GM18861 (cell line): ENCODE results near the gene GABRR3.

ENCODE experiments used
- ATAC-seq: cut with Tn5 transposase; IDR thresholded peaks from one replicate; pipeline ENCODE4 v1.9.1; 2021; ENCODE audit not compliant: unreplicated experiment

GABRR3 gene

GRCh38 chr3:98035208-98035607, at the start of gene GABRR3:
Gene GABRR3, minus strand, starts transcription at chr3:98035315. Its CDS starts 328 bp downstream, at chr3:98034987.
- ATAC-seq, result no peak

GRCh38 chr3:98073486-98073885, 38.4 kb upstream of the GABRR3 start:
- ATAC-seq, result no peak

GRCh38 chr3:98070840-98071239, 35.7 kb upstream of the GABRR3 start:
- no peak for ATAC-seq

GRCh38 chr3:98068824-98069223, 33.7 kb upstream of the GABRR3 start:
- no peak for ATAC-seq

GRCh38 chr3:98058244-98058960, 23.3 kb upstream of the GABRR3 start:
- ATAC-seq, result no peak

GRCh38 chr3:98057631-98058030, 22.5 kb upstream of the GABRR3 start:
- no peak for ATAC-seq

GRCh38 chr3:98056035-98056434, 20.9 kb upstream of the GABRR3 start:
- ATAC-seq, result no peak

GRCh38 chr3:98049271-98049670, 14.2 kb upstream of the GABRR3 start:
- ATAC-seq, result no peak

- ATAC-seq, result no peak
Observed at GRCh38 chr3:98048586-98048985, 13.5 kb upstream of the GABRR3 start.

- ATAC-seq, result no peak
Observed at GRCh38 chr3:98041350-98041749, 6.2 kb upstream of the GABRR3 start.

GRCh38 chr3:98039322-98040024, 4.4 kb upstream of the GABRR3 start:
- peak; percentile 94 for ATAC-seq

- peak; percentile 10 for ATAC-seq
Observed at GRCh38 chr3:98038876-98039275, 3.8 kb upstream of the GABRR3 start.

GRCh38 chr3:98038286-98038685, 3.2 kb upstream of the GABRR3 start:
- no peak for ATAC-seq

- no peak for ATAC-seq
Observed at GRCh38 chr3:98034486-98034885, 629 bp downstream of the GABRR3 start.

GRCh38 chr3:98034036-98034435, 1.1 kb downstream of the GABRR3 start:
- ATAC-seq, result no peak

- ATAC-seq, result no peak
Observed at GRCh38 chr3:98032904-98033303, 2.2 kb downstream of the GABRR3 start.

- no peak for ATAC-seq
Observed at GRCh38 chr3:98032265-98032664, 2.9 kb downstream of the GABRR3 start.

GRCh38 chr3:98029083-98029482, 6.0 kb downstream of the GABRR3 start:
- no peak for ATAC-seq

GRCh38 chr3:98027085-98027446, 8.0 kb downstream of the GABRR3 start:
- ATAC-seq, result peak; percentile 54

- ATAC-seq, result peak; percentile 71
Observed at GRCh38 chr3:98026425-98027084, 8.6 kb downstream of the GABRR3 start.

GRCh38 chr3:98025392-98025945, 9.6 kb downstream of the GABRR3 start:
- ATAC-seq, result no peak
